GM18502 (cell line): Measurements from ENCODE around the gene TACC2.
"Not testable (repeated sequence)": the region's sequence is repeated elsewhere in the genome, so short reads cannot be mapped to it uniquely, and the experiment has no call there.

Experiments used
- ATAC-seq: cut with Tn5 transposase; IDR thresholded peaks from one replicate; pipeline ENCODE4 v1.9.1; 2021; ENCODE audit warnings: mild to moderate bottlenecking; ENCODE audit not compliant: unreplicated experiment, poor library complexity

The TACC2 gene

DNA sequence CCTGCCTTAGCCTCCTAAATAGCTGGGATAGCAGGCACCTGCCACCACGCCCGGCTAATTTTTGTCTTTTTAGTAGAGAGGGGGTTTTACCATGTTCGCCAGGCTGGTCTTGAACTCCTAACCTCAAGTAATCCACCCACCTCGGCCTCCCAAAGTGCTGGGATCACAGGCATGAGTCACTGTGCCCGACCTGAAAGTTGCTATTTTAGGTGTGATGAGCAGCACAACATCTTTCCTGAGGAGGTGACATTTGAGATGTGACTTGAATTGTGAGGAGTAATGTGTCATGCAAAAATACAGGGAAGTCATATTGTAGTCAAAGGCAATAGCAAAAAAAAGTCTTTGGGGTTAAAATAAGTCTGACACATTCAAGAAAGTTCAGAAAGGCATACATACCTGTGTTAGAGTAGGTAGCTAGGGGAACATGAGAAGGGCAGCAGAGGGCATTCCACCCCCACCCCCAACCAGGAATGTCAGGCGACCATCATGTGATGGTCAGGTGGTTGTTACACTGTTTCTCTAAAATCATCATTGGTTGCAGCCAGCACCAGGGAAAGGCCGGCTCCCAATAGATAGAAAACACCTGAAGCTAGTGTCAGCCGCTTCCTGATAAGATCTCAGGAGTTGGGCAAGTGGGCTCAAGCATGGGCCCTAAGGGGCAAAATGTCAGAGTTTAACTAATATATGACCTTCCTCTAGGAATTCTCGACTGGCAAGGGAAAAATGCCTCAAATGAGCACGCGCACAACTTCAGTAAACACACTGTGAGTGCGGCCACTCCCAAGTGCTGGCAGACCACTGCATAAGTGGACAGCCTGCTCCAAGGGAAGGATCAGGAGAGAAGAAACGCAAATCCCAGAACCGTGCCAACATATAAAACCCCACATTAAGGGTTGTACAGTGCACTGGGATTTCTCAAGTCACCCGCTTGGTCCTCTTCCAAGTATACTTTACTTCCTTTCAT, at the start of gene TACC2:
TSS of gene TACC2 (plus strand) at position 803 of the 964 bp plus-strand sequence. CDS start 32,819 bp downstream, outside the sequence.
- no peak for ATAC-seq

GRCh38 chr10:121941532-121941931, 47.4 kb upstream of the TACC2 start:
- no peak for ATAC-seq

- no peak for ATAC-seq
Observed at GRCh38 chr10:121942749-121943416, 46.1 kb upstream of the TACC2 start.

DNA sequence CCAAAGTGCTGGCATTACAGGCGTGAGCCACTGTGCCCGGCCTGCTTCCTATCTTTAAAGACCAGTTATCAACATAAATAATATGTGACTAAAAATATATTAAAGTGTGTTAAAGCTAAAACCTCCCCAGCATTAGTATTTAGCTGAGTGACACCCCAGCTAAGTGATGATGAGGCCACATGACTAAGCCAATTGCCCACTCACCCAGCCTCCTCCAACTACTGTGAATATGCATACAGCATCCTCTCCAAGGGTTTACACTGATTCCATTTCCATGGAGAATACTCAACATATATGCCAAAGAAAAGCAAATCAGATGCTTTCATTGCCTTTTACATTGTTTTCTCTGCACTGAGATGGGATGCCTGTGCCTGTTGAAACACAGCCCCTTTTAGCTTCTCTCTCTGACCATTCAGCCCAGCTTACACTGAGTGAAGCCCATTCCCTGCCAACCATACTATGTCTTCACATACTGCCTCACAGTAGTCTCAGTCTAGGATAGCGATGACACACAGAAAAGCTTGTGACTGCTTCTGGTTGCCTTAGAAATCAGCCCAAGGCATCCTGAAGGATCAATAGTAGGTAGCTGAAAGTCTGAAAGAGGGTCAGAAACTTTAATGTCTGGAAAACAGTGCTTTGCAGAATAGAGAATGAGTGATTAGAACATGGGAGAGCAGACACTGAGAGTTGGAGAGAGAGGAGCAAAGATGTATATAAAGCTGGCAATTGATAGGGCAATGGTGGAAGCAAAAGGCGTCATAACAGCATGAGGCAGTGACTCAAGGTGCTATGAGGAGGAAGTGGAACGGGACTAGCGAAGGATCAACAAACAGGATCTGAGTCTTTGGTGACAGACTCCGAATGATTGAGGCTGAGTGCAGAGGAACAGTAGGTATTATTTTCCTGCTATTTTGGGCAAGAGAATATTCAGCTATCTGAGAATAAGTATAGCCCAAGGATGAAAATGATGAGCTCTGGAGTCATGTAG, 41.3 kb upstream of the TACC2 start:
- ATAC-seq: no peak

DNA sequence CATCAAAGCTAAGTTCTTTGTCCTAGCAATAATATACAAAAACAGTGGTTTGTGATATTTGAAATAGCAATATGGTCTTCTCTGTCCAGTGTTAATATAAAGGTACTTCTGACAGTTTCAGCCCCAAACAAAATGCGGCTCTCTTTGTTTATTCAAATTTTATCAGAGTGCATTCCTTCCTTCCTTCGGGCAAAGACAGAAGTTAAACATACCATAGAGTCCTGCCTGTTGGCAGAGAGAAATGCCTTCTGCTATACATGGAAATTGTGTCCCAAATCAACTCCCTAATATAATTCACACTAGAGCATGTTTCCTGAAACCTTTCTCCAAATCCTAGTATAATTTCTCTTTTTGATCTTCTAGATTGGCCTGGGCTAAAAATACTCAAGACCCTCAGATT, 39.9 kb upstream of the TACC2 start:
- no peak for ATAC-seq

DNA sequence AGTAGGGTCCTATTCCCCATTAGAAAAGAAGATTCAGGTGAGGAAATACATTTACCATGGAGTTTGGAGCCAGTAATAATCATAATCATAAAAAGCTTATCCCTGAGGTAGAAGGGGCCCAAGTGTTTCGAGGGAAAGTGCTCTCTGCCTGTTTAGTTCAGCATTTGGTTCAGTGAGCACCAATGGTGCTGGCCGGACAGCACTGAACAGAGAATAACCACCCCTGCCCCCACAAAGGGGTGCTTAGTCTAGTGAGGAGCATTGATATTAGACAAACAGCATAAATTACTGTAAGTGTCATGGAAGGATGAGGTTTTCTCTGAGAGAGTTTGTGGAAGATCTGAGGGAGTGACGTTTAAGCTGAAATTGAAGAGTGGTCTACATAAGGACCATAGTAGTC, 39.5 kb upstream of the TACC2 start:
- no peak for ATAC-seq

GRCh38 chr10:121952226-121952625, 36.7 kb upstream of the TACC2 start:
- ATAC-seq: no peak

DNA sequence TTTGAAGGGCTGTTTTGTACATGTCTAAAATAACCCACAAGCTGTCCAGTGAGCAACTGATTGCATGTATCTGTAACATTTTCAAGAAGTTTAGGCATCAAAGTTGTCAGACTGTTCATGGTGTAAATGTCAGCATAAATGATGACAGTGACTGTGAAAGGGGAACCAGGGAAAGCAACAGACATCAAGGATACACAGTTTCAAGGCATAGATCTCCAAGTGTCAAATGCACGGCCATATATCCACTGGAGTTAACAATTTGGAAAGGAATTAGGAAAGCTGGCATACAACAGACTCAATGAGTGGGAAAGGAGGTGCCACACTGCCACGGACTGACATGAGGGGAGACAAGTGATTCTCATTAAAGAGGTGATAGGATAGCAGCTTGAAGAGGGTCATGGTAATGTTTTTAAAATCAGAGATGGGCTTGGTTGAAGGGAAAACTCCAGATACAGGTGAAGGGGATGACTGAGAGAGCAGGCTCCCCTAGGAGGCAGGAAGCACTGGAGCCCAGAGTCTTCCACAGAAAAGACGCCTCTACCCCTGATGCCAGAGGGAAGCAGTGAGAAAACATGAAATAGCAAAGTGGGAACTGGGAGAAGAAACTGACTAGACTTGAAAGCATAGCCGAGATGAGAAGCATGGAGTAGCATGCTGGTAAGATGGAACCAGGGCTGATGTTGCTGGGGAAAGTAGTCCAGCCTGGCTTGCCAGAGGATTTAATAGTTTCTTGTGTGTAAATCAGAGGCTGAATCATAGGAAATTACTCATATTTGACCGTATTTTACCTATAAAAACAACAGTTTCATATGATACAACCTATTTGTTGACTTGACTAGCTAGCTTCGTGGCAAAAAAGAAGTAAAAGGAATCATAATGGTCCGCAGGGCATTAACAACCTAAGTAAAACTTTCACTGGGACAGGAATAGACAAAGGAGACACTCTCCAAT, 32.6 kb upstream of the TACC2 start:
- no peak for ATAC-seq

DNA sequence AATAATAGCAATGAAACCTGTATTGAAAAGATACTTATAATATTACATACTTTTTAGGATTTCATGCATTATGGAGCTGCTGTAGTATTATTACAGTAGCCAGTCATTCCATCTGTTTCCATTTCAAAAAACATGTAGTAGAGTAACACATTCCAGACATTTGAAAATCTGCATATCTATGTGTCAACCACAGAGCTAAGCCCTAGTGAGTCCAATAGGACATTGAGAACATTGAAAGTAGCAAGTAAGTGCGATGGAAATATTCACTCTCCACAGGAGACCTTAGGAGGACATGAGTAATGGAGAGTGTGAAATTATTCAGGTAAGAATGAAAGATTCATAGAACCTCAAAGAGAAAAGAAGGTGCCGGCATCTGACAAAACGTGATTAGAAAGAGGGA, 29.3 kb upstream of the TACC2 start:
- ATAC-seq: no peak

DNA sequence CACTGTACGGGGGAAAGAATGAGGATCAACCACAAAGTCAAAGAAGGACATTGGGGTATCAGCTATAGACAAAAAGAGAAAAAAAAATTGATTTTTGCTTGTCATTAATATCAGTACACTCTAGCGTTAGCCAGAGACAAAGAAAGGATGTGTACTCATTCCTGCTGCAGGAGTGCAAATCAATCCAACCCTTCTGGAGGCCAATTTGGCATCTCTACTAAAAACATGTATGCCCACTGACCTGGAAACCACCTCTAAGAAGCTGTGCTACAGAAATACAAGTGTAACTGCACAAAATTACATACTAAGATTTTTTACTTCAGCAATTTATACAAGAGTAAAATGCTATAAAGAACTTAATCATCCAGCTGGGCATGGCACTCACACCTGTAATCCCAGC, 27.5 kb upstream of the TACC2 start:
- no peak for ATAC-seq

GRCh38 chr10:121965996-121966395, 23.0 kb upstream of the TACC2 start:
- ATAC-seq: no peak

- ATAC-seq: not testable (repeated sequence)
Observed at GRCh38 chr10:121969086-121969485, 19.9 kb upstream of the TACC2 start.

DNA sequence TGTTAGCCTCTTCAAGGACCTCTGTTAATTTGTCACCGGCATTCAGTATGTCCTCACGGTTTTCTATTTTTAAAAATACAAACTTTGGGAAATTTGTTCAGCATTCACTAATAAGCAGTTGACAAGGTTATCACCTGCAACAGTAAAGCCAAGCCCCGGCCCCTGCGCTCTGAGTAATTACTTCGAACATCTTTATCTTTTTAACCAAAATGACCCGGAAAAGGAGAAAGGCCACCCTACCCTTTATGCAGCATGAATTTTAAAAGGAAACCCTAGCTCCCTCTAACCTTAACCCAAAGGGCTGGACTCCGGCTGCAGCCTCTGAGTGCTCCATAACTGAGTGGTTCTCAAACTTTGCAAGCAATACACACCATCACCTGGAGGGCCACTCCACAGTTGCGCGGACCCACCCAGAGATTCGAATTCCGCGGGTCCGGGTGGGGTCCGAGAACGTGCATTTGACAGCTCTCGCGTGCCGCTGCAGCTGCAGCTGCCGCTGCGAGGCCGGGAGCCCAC, 14.9 kb upstream of the TACC2 start:
- peak; percentile 24 for ATAC-seq

DNA sequence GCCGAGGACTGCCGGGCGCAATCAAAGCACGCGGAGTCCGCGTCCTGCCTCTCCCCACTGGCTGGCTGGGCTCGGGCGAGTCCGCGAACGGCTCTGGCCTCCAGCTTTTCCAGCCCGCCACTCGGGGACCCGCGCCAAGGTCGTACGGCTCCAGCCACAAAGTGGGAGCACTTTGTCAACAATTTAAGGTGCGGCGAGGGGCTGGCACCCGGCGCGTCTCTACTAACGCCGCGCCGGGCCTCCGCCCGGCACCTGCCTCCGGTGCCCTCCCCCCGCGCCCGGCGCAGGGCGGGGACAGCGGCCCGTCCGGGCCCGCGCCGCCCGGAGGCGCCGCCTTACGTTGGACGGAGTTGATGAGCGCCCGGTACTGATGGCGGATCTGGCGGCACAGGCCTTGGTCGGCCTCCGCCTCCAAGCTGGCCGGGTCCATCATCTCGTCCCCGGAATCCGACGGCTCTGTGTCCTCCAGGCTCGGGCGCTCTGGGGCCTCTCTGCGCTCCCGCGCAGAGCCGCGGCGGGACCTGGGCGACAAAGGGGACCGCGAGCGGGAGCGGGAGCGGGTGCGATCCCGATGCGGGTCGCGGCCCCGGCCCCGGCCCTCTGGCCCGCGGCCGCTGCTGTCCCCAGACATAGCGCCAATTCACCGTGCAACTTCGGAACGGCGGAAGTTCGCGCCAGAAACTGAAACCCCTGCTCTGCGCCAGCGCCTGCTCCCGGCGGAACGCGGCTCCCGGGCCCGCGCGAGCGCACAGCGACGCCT, 14.2 kb upstream of the TACC2 start, which contains the start of gene NSMCE4A:
TSS of gene NSMCE4A (minus strand) at position 683 of the 760 bp plus-strand sequence. CDS start at position 631, 52 bp downstream.
- peak; percentile 85 for ATAC-seq

GRCh38 chr10:121975295-121976086, 13.5 kb upstream of the TACC2 start:
- peak; percentile 26 for ATAC-seq

GRCh38 chr10:121976607-121977006, 12.4 kb upstream of the TACC2 start:
- no peak for ATAC-seq

- ATAC-seq: no peak
Observed at GRCh38 chr10:121978511-121978910, 10.5 kb upstream of the TACC2 start.
